H9 (cell line): ENCODE results near the gene PKD1. TPM values are rescaled to one million over a fixed set of nuclear protein-coding genes. Genes with fewer than 3 reads are reported as not detected.

ENCODE experiments used
- DNase-seq: peaks from one replicate; pipeline ENCODE4 v3.0.0-alpha.2; 2017
- H2AFZ ChIP-seq: one replicate; pipeline ENCODE4 v1.6.1; 2013; ENCODE audit warnings: mild to moderate bottlenecking, low read length, control low read depth, moderate library complexity
- H2AK5ac ChIP-seq: 2 replicates; pipeline ENCODE4 v1.6.1; 2013; ENCODE audit warnings: low read length, control low read depth, mixed read lengths; ENCODE audit not compliant: insufficient read length
- H2BK120ac ChIP-seq: one replicate; pipeline ENCODE4 v1.6.1; 2013; ENCODE audit warnings: low read depth, mild to moderate bottlenecking, low read length, control low read depth, inconsistent platforms; ENCODE audit not compliant: poor library complexity, severe bottlenecking
- H2BK12ac ChIP-seq: 2 replicates; pipeline ENCODE4 v1.6.1; 2013; ENCODE audit warnings: low read length, control low read depth, mixed read lengths, low read depth; ENCODE audit not compliant: insufficient read length
- H2BK15ac ChIP-seq: 2 replicates; pipeline ENCODE4 v1.6.1; 2013; ENCODE audit warnings: low read depth, low read length, control low read depth
- H2BK20ac ChIP-seq: one replicate; pipeline ENCODE4 v1.6.1; 2013; ENCODE audit warnings: low read depth, mild to moderate bottlenecking, low read length, control low read depth, inconsistent platforms; ENCODE audit not compliant: poor library complexity, severe bottlenecking
- H2BK5ac ChIP-seq: 2 replicates; pipeline ENCODE4 v1.6.1; 2013; ENCODE audit warnings: low read length, control low read depth, mixed read lengths; ENCODE audit not compliant: insufficient read length
- H3K14ac ChIP-seq: 2 replicates; pipeline ENCODE4 v1.6.1; 2013; ENCODE audit warnings: low read length, control low read depth; ENCODE audit not compliant: insufficient read depth
- H3K18ac ChIP-seq: 2 replicates; pipeline ENCODE4 v1.6.1; 2013; ENCODE audit warnings: low read depth, mild to moderate bottlenecking, mixed read lengths, low read length, control low read depth; ENCODE audit not compliant: insufficient read length
- H3K23ac ChIP-seq: 2 replicates; pipeline ENCODE4 v1.6.1; 2013; ENCODE audit warnings: low read length, control low read depth, mixed read lengths, low read depth; ENCODE audit not compliant: insufficient read length
- H3K23me2 ChIP-seq: 2 replicates; pipeline ENCODE4 v1.6.1; 2013; ENCODE audit warnings: low read depth, mild to moderate bottlenecking, mixed read lengths, low read length, control low read depth; ENCODE audit not compliant: insufficient read length, poor library complexity, severe bottlenecking
- H3K27ac ChIP-seq: 2 replicates; pipeline ENCODE4 v1.5.1; 2013; ENCODE audit warnings: low read length, control low read depth, mixed read lengths, low read depth; ENCODE audit not compliant: insufficient read length
- H3K27me3 ChIP-seq: 2 replicates; pipeline ENCODE4 v1.6.1; 2013; ENCODE audit warnings: low read length, control low read depth, inconsistent platforms; ENCODE audit not compliant: insufficient read depth
- H3K4ac ChIP-seq: 2 replicates; pipeline ENCODE4 v1.6.1; 2013; ENCODE audit warnings: low read depth, mild to moderate bottlenecking, control low read depth, inconsistent platforms, low read length, moderate library complexity
- H3K4me1 ChIP-seq: 2 replicates; pipeline ENCODE4 v1.6.1; 2013; ENCODE audit warnings: low read length, control low read depth, inconsistent platforms; ENCODE audit not compliant: insufficient read depth
- H3K4me2 ChIP-seq: 2 replicates; pipeline ENCODE4 v1.6.1; 2013; ENCODE audit warnings: low read length, control low read depth, mixed read lengths; ENCODE audit not compliant: insufficient read length, insufficient read depth
- H3K56ac ChIP-seq: 2 replicates; pipeline ENCODE4 v1.6.1; 2013; ENCODE audit warnings: low read depth, mild to moderate bottlenecking, mixed read lengths, low read length, control low read depth; ENCODE audit not compliant: insufficient read length
- H3K79me1 ChIP-seq: 2 replicates; pipeline ENCODE4 v1.6.1; 2013; ENCODE audit warnings: low read depth, mild to moderate bottlenecking, moderate library complexity, low read length, control low read depth, inconsistent platforms; ENCODE audit not compliant: insufficient read depth, poor library complexity, severe bottlenecking
- H3K79me2 ChIP-seq: 2 replicates; pipeline ENCODE4 v1.6.1; 2013; ENCODE audit warnings: low read length, control low read depth, inconsistent platforms; ENCODE audit not compliant: insufficient read depth
- H3K9ac ChIP-seq: 2 replicates; pipeline ENCODE4 v1.6.1; 2013; ENCODE audit warnings: low read length, control low read depth, mixed read lengths; ENCODE audit not compliant: insufficient read length; ENCODE audit errors: extremely low read depth
- H3K9me3 ChIP-seq: one replicate; pipeline ENCODE4 v1.6.1; 2013; ENCODE audit warnings: low read depth, low read length, inconsistent platforms; ENCODE audit not compliant: control insufficient read depth
- H3T11ph ChIP-seq: one replicate; pipeline ENCODE4 v1.6.1; 2013; ENCODE audit warnings: mild to moderate bottlenecking, low read length, control low read depth, inconsistent platforms
- H4K20me1 ChIP-seq: one replicate; pipeline ENCODE4 v1.6.1; 2013; ENCODE audit not compliant: control insufficient read depth, insufficient read length, insufficient read depth
- H4K5ac ChIP-seq: 2 replicates; pipeline ENCODE4 v1.6.1; 2013; ENCODE audit warnings: low read depth, mild to moderate bottlenecking, mixed read lengths, low read length, control low read depth; ENCODE audit not compliant: insufficient read length
- H4K8ac ChIP-seq: replicated peaks from 2 replicates; pipeline ENCODE4 v1.6.1; 2013; ENCODE audit warnings: low read length, control low read depth, mixed read lengths, low read depth; ENCODE audit not compliant: insufficient read length
- H4K91ac ChIP-seq: 2 replicates; pipeline ENCODE4 v1.6.1; 2013; ENCODE audit warnings: low read depth, mild to moderate bottlenecking, moderate library complexity, mixed read lengths, low read length, control low read depth; ENCODE audit not compliant: insufficient read length
- H3K27ac Mint-ChIP-seq, 3 experiments: 2 replicates in 2 of 3; 3 replicates in 1 of 3; pipeline ENCODE4 v1.8.0; 2020 to 2021; ENCODE audit warnings: mixed read lengths in 3 of 3, mild to moderate bottlenecking in 1 of 3, moderate library complexity in 1 of 3
- H3K27me3 Mint-ChIP-seq: 2 replicates; pipeline ENCODE4 v1.8.0; 2021; ENCODE audit warnings: low read depth, mild to moderate bottlenecking, moderate library complexity, mixed read lengths
- H3K36me3 Mint-ChIP-seq, 3 experiments: 2 replicates in 2 of 3; 3 replicates in 1 of 3; pipeline ENCODE4 v1.8.0; 2020 to 2021; ENCODE audit warnings: low read depth in 3 of 3, mixed read lengths in 3 of 3; ENCODE audit not compliant: insufficient read depth in 1 of 3
- H3K4me1 Mint-ChIP-seq, 2 experiments: 2 replicates each; pipeline ENCODE4 v1.8.0; 2020; ENCODE audit warnings: mixed read lengths in 2 of 2
- H3K4me3 Mint-ChIP-seq, 2 experiments: 2 replicates in 1 of 2; 3 replicates in 1 of 2; pipeline ENCODE4 v1.8.0; 2020 to 2021; ENCODE audit warnings: mild to moderate bottlenecking in 2 of 2, mixed read lengths in 2 of 2, moderate library complexity in 1 of 2
- H3K9me3 Mint-ChIP-seq, 2 experiments: 2 replicates in 1 of 2; 3 replicates in 1 of 2; pipeline ENCODE4 v1.8.0; 2020; ENCODE audit warnings: mild to moderate bottlenecking in 2 of 2, mixed read lengths in 2 of 2, moderate library complexity in 1 of 2
- CTCF ChIP-seq: fragments of 200-600 bp; sonication (generic); conservative IDR thresholded peaks from 3 replicates; pipeline ENCODE4 v1.8.0; 2021; ENCODE audit warnings: antibody characterized with exemption, mild to moderate bottlenecking
- WGBS: extraction: QIAGEN DNeasy Blood & Tissue Kit; methylation state at CpG from one replicate; pipeline ENCODE4 v1.1.7; 2013; ENCODE audit warnings: missing lambda C conversion rate, low lambda C conversion rate, mixed read lengths; ENCODE audit not compliant: insufficient read length; ENCODE audit errors: extremely low coverage; 5-methylcytosine and 5-hydroxymethylcytosine counted together
- total RNA-seq: library from RNA; stranded (reverse); gene quantifications from 2 replicates; pipeline ENCODE4 v1.2.1, GENCODE V29; 2021

The PKD1 gene
- total RNA-seq, 1 experiment from 2014 or later: 88.0 TPM

GRCh38 chr16:2082983-2083364 is 52.7 kb downstream of the PKD1 start:
- Histone ChIP-seq H3K27ac (no peak overlapping the region), H3K4me1 (no peaks in the 10 kb centered on the region), H3K27me3 (no peaks in the 10 kb centered on the region), H3K56ac (no peak overlapping the region), H3K79me2 (no peaks in the 10 kb centered on the region), H4K91ac (no peak overlapping the region), H3K9me3 (no peaks in the 10 kb centered on the region), H2BK12ac (no peak overlapping the region), H3K23me2 (no peaks in the 10 kb centered on the region), H3K79me1 (no peaks in the 10 kb centered on the region), H3K4ac (no peak overlapping the region), H3K18ac (no peak overlapping the region), H3K14ac (no peak overlapping the region), H2BK20ac (no peak overlapping the region), H4K8ac (no peak overlapping the region), H3T11ph (no peak overlapping the region), H2BK120ac (no peak overlapping the region), H4K5ac (no peak overlapping the region), H2BK15ac (no peak overlapping the region), H4K20me1 (no peaks in the 10 kb centered on the region), H3K9ac (no peak overlapping the region), H3K23ac (no peak overlapping the region), H3K4me2 (no peak overlapping the region), H2AK5ac (no peak overlapping the region), H2BK5ac (no peak overlapping the region), H2AFZ (no peak overlapping the region)
- no peak for DNase-seq
- peaks cover 0 to 19% (median 17%) of the 10 kb centered on the region in 3 experiments; a peak in 5 of 7 replicates for H3K36me3 Mint-ChIP-seq
- no CpG with 5 or more reads among the region's 16 CpGs for WGBS
- no peak overlapping the region for H3K4me3 Mint-ChIP-seq
- H3K9me3 Mint-ChIP-seq: no peaks in the 10 kb centered on the region
- TF ChIP-seq CTCF: no peak
- H3K4me1 Mint-ChIP-seq: no peaks in the 10 kb centered on the region
- peak overlapping the region in 1 of 3 experiments; percentile 89; a peak in 3 of 7 replicates for H3K27ac Mint-ChIP-seq
- H3K27me3 Mint-ChIP-seq: no peaks in the 10 kb centered on the region
